Nephron (organoid): Measurements from ENCODE around the gene RYR1.

Experiments
- H3K27ac Mint-ChIP-seq, 3 experiments: 2 replicates each; pipeline ENCODE4 v1.8.0; 2020; ENCODE audit warnings: mixed read lengths in 3 of 3, mild to moderate bottlenecking in 2 of 3, moderate library complexity in 1 of 3
- H3K27me3 Mint-ChIP-seq: 2 replicates; pipeline ENCODE4 v1.8.0; 2021; ENCODE audit warnings: low read depth, mild to moderate bottlenecking, moderate library complexity, mixed read lengths
- H3K36me3 Mint-ChIP-seq: 2 replicates; pipeline ENCODE4 v1.8.0; 2020; ENCODE audit warnings: low read depth, mixed read lengths
- H3K4me1 Mint-ChIP-seq: 2 replicates; pipeline ENCODE4 v1.8.0; 2020; ENCODE audit warnings: mixed read lengths
- H3K4me3 Mint-ChIP-seq, 3 experiments: 2 replicates each; pipeline ENCODE4 v1.8.0; 2020; ENCODE audit warnings: mild to moderate bottlenecking in 3 of 3, mixed read lengths in 3 of 3, moderate library complexity in 2 of 3
- H3K9me3 Mint-ChIP-seq: 2 replicates; pipeline ENCODE4 v1.8.0; 2020; ENCODE audit warnings: mixed read lengths
- CTCF ChIP-seq, 3 experiments: fragments of 200-600 bp; sonication (generic); IDR thresholded peaks; one replicate each; pipeline ENCODE4 v1.5.0; 2021; ENCODE audit warnings: antibody characterized with exemption in 3 of 3; ENCODE audit not compliant: unreplicated experiment in 3 of 3

RYR1 gene

GRCh38 chr19:38433268-38433733 lies at the start of gene RYR1:
Gene RYR1, plus strand, starts transcription at chr19:38433691. Its CDS starts 139 bp downstream, at chr19:38433830.
- Mint-ChIP-seq H3K4me3 (peak within 1 kb of the TSS; percentile 80 to 92 (median 87)), H3K27ac (peak within 1 kb of the TSS; percentile 50 to 92 (median 86)), H3K27me3 (peaks cover 13% of the 10 kb centered on the region), H3K9me3 (no peaks in the 10 kb centered on the region), H3K36me3 (no peaks in the 10 kb centered on the region), H3K4me1 (peaks cover 24% of the 10 kb centered on the region)
- TF ChIP-seq CTCF (IDR thresholded peaks at IDR 0.05; ENCODE audit: unreplicated experiment in 3 of 3), result no peak

- Mint-ChIP-seq H3K27me3 (peaks cover 15% of the 10 kb centered on the region), H3K4me3 (no peak overlapping the region), H3K4me1 (peaks cover 11% of the 10 kb centered on the region), H3K9me3 (no peaks in the 10 kb centered on the region), H3K36me3 (peaks cover 41% of the 10 kb centered on the region), H3K27ac (no peak overlapping the region)
- TF ChIP-seq CTCF (IDR thresholded peaks at IDR 0.05; ENCODE audit: unreplicated experiment in 3 of 3), result no peak
These were observed 49.7 kb upstream of the RYR1 start for GRCh38 chr19:38383743-38384142.

- peaks cover 17% of the 10 kb centered on the region for H3K27me3 Mint-ChIP-seq
- no peaks in the 10 kb centered on the region for H3K9me3 Mint-ChIP-seq
- H3K27ac Mint-ChIP-seq, result no peak overlapping the region
- H3K4me3 Mint-ChIP-seq, result peak overlapping the region in 2 of 3 experiments; percentile 17 to 47
- TF ChIP-seq CTCF (IDR thresholded peaks at IDR 0.05; ENCODE audit: unreplicated experiment in 3 of 3), result peak in 1 of 3 experiments; percentile 17
- peaks cover 13% of the 10 kb centered on the region for H3K4me1 Mint-ChIP-seq
- peaks cover 38% of the 10 kb centered on the region for H3K36me3 Mint-ChIP-seq
These were observed 49.1 kb upstream of the RYR1 start for GRCh38 chr19:38384209-38385027.

- Mint-ChIP-seq H3K4me1 (peaks cover 16% of the 10 kb centered on the region), H3K9me3 (no peaks in the 10 kb centered on the region), H3K4me3 (peak overlapping the region; percentile 23 to 47 (median 34)), H3K27me3 (peaks cover 25% of the 10 kb centered on the region), H3K36me3 (peaks cover 35% of the 10 kb centered on the region), H3K27ac (no peak overlapping the region)
- no peak for TF ChIP-seq CTCF (IDR thresholded peaks at IDR 0.05; ENCODE audit: unreplicated experiment in 3 of 3)
These were observed 48.3 kb upstream of the RYR1 start for GRCh38 chr19:38385057-38385803.

GRCh38 chr19:38385804-38386257 lies 47.7 kb upstream of the RYR1 start:
- no peak for TF ChIP-seq CTCF (IDR thresholded peaks at IDR 0.05; ENCODE audit: unreplicated experiment in 3 of 3)
- Mint-ChIP-seq H3K27me3 (peaks cover 30% of the 10 kb centered on the region), H3K4me1 (peaks cover 16% of the 10 kb centered on the region), H3K36me3 (peaks cover 32% of the 10 kb centered on the region), H3K27ac (no peak overlapping the region), H3K9me3 (no peaks in the 10 kb centered on the region), H3K4me3 (no peak overlapping the region)
